Esophagus squamous epithelium (tissue), 5 donors: Measurements from ENCODE around the gene FAM135A. TPM values are rescaled to one million over a fixed set of nuclear protein-coding genes. Genes with fewer than 3 reads are reported as not detected.

ENCODE experiments used
- DNase-seq: peaks from one replicate; lab custom pipeline; 2025; lab: John Stamatoyannopoulos, UW
- H3K27ac ChIP-seq, 4 donors: fragments of 200-600 bp; sonication (generic); one replicate each; pipeline ENCODE4 v1.5.1; 2016 to 2019; ENCODE audit warnings: mild to moderate bottlenecking in 1 of 4
- H3K27me3 ChIP-seq, 4 donors: fragments of 200-600 bp; sonication (generic); 1 replicate in 3 of 4; 2 replicates in 1 of 4; pipeline versions ENCODE4 v1.5.1 to v1.6.0; 2017 to 2021; ENCODE audit warnings: antibody characterized with exemption in 1 of 4
- H3K36me3 ChIP-seq, 3 donors: fragments of 200-600 bp; sonication (generic); one replicate each; pipeline ENCODE4 v1.5.1; 2016 to 2019
- H3K4me1 ChIP-seq, 3 donors: fragments of 200-600 bp; sonication (generic); one replicate each; pipeline ENCODE4 v1.5.1; 2017 to 2019
- H3K4me3 ChIP-seq, 4 donors: fragments of 200-600 bp; sonication (generic); 1 replicate in 3 of 4; 2 replicates in 1 of 4; pipeline ENCODE4 v1.5.1; 2016 to 2019; ENCODE audit warnings: mild to moderate bottlenecking in 2 of 4, moderate library complexity in 1 of 4
- H3K9me3 ChIP-seq, 3 donors: fragments of 200-600 bp; sonication (generic); one replicate each; pipeline ENCODE4 v1.5.1; 2016 to 2019
- CTCF ChIP-seq, 6 experiments: fragments of 450-650 bp in 4 of 6; fragments of 200-600 bp in 2 of 6; sonication (generic) in 2 of 6; IDR thresholded peaks; one replicate each; pipeline ENCODE4 v1.5.1; 2016 to 2019; ENCODE audit warnings: antibody characterized with exemption in 6 of 6, mild to moderate bottlenecking in 4 of 6, moderate library complexity in 4 of 6
- POLR2A ChIP-seq, 4 donors: fragments of 450-650 bp; IDR thresholded peaks; one replicate each; pipeline ENCODE4 v1.6.1; 2017; ENCODE audit warnings: antibody characterized with exemption in 4 of 4, mild to moderate bottlenecking in 4 of 4, moderate library complexity in 3 of 4
- WGBS, 2 donors: methylation state at CpG; one replicate each; pipeline ENCODE4 v1.1.5; 2018; 5-methylcytosine and 5-hydroxymethylcytosine counted together
- intact Hi-C: fragments of 100-400 bp; cut with DNase I; formaldehyde crosslinking; loops from one replicate; pipeline ENCODE4 v1.15.0; 2022
- total RNA-seq, 4 donors: library from RNA; depleted of rRNA; stranded (reverse); fragments of >200 nt; gene quantifications; one replicate each; pipeline ENCODE4 v1.1.0, GENCODE V29; 2016
- donor health status: DM: yes; HTN: yes; CAD: no.

The FAM135A gene
- total RNA-seq, 4 donors from 2014 or later: 81.4 to 142 (median 120) TPM

GRCh38 chr6:70388814-70389213 is 24.5 kb upstream of the FAM135A start:
- H3K27me3 ChIP-seq: no peaks in the 10 kb centered on the region
- H3K27ac ChIP-seq: no peak overlapping the region
- no peak for DNase-seq
- no peak overlapping the region for H3K4me3 ChIP-seq
- intact Hi-C loops: no loop called here
- H3K4me1 ChIP-seq: no peaks in the 10 kb centered on the region
- H3K9me3 ChIP-seq: no peaks in the 10 kb centered on the region
- TF ChIP-seq POLR2A (IDR thresholded peaks at IDR 0.05) (no peak), CTCF (IDR thresholded peaks at IDR 0.05) (no peak)
- H3K36me3 ChIP-seq: no peaks in the 10 kb centered on the region
- 69 to 86% methylated on average over 1 of the region's 1 CpG for WGBS, 2 donors

GRCh38 chr6:70389261-70389660 is 24.0 kb upstream of the FAM135A start:
- no peak overlapping the region for H3K27ac ChIP-seq
- H3K27me3 ChIP-seq: no peaks in the 10 kb centered on the region
- intact Hi-C loops: no loop called here
- no peaks in the 10 kb centered on the region for H3K4me1 ChIP-seq
- no peaks in the 10 kb centered on the region for H3K36me3 ChIP-seq
- H3K9me3 ChIP-seq: no peaks in the 10 kb centered on the region
- TF ChIP-seq CTCF (IDR thresholded peaks at IDR 0.05): no peak
- H3K4me3 ChIP-seq: no peak overlapping the region
- no peak for DNase-seq

GRCh38 chr6:70390067-70390466 is 23.2 kb upstream of the FAM135A start:
- Histone ChIP-seq H3K9me3 (no peaks in the 10 kb centered on the region), H3K4me1 (peaks cover 0 to 4% (median 0%) of the 10 kb centered on the region in 3 donors), H3K27me3 (no peaks in the 10 kb centered on the region), H3K4me3 (no peak overlapping the region), H3K27ac (no peak overlapping the region), H3K36me3 (no peaks in the 10 kb centered on the region)
- intact Hi-C loops: no loop called here
- DNase-seq: no peak
- WGBS, 2 donors: 18 to 40% methylated on average over 1 of the region's 1 CpG
- TF ChIP-seq POLR2A (IDR thresholded peaks at IDR 0.05) (no peak), CTCF (IDR thresholded peaks at IDR 0.05) (no peak)

DNA sequence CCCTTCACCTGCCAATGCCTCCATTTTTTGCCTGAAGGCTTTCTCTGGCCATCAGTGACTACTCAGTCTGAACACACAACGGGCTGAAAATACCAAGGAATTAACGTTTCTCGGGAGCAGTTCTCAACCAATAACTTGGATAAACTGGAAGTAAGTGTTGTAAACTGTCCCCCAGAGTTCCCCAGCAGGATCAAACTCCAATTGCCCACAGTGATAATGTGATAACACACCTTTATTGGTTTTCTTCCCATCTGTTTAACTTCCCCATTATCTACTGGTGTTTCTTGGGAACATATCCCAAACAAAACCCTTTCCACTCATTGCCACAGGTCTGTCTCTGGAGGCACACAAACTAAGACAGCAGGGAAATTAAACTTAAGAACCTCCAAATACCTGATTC is 21.8 kb upstream of the FAM135A start:
- no peak for DNase-seq

More for the DNA sequence above, 21.8 kb upstream of the FAM135A start:
- Histone ChIP-seq H3K4me3 (no peak overlapping the region), H3K27me3 (no peaks in the 10 kb centered on the region), H3K36me3 (no peaks in the 10 kb centered on the region), H3K4me1 (peaks cover 0 to 18% (median 12%) of the 10 kb centered on the region in 3 donors), H3K27ac (no peak overlapping the region), H3K9me3 (no peaks in the 10 kb centered on the region)
- intact Hi-C loops: no loop called here
- no peak for TF ChIP-seq POLR2A (IDR thresholded peaks at IDR 0.05)
- no peak for TF ChIP-seq CTCF (IDR thresholded peaks at IDR 0.05)
- WGBS, 2 donors: 71 to 83% methylated on average over 3 of the region's 3 CpGs
